NCI-H128 (cell line): Measurements from ENCODE around the gene VAPB.

Experiments used
- DNase-seq: peaks from one replicate; lab custom pipeline; 2025; ENCODE audit not compliant: unreplicated experiment; lab: John Stamatoyannopoulos, UW

Gene VAPB

DNA sequence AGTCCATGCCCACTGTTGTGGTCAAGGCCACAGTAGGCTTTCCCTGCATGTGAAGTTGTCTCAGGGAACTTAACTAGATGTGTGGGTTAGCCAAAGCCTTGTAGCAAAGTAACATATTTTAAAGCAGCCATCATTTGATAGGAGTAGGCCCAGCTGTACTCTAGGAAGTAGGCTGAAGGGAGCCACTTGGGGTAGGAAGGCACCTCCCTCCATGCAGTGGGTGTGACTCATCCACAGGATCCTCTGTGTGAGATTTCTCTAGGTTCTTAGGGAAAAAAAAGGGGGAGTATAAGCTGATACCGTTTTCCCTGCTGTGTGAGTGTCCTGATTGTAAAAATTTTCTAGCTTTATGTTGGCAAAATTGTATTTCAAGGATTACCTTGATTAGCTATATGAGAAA is 44.7 kb downstream of the VAPB start:
- no peak for DNase-seq

DNA sequence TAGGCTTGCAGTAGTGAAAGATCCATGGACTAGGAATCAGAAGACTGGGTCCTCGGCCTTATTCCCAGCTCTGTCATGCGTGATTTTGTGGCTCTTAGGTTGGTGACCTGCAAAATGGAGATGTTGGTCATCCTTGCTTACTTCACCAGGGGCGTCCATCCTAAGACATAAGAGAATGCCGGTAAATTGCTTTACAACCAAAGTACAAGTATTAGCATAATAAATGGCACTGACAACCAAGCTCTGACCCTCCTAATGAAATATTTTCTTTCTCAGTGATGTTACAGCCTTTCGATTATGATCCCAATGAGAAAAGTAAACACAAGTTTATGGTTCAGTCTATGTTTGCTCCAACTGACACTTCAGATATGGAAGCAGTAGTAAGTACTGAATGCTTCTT is 45.3 kb downstream of the VAPB start:
- no peak for DNase-seq

DNA sequence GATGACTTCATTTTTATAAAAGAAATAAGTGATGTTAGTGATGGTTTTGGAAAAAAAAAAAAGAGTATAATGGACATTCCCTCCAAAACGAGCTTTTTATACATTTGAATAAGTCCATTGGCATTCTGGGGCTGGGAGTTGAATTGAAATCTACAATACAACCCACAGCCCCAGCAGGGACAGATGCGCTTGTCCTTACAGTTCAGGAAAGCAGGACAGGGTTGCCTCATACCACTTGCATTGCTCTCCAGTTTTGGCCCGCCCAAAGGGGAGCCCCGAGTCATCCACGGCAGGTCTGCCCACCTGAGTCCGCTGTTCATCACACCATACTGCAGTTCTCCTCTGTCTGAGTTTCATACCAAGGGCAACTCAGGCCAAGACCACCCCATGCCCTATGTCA is 46.2 kb downstream of the VAPB start:
- no peak for DNase-seq

DNA sequence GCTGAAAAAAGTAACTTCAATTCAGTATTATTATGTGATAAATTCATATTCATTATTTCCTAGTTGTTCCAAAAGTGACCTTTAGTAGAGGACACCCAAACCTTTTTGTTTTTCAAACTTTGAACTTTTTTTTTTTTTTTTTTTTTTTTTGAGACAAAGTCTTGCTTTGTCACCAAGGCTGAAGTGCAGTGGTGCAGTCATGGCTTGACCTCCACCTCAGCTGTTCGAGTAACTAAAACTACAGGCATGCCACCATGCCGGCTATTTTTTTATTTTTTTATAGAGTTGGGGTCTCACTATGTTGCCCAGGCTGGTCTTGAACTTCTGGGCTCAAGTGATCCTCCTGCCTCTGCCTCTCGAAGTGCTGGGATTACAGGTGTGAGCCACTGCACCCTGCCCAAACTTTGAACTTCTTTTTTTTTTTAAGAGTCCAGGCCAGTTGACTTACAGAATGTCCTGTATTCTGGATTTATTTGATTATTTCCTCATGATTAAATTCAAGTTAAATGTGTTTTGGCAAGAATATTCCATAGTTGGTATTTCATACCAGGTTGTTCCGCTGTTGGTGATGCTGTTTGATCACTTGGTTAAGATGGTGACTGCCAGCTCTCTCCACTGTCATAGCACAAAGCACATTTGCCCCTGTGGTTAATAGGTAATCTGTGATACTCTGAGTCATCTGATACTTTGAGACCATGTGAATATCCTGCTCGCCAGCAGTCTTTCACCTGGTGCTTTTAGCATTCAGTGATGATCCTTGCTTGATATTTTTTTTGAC is 48.0 kb downstream of the VAPB start:
- no peak for DNase-seq

DNA sequence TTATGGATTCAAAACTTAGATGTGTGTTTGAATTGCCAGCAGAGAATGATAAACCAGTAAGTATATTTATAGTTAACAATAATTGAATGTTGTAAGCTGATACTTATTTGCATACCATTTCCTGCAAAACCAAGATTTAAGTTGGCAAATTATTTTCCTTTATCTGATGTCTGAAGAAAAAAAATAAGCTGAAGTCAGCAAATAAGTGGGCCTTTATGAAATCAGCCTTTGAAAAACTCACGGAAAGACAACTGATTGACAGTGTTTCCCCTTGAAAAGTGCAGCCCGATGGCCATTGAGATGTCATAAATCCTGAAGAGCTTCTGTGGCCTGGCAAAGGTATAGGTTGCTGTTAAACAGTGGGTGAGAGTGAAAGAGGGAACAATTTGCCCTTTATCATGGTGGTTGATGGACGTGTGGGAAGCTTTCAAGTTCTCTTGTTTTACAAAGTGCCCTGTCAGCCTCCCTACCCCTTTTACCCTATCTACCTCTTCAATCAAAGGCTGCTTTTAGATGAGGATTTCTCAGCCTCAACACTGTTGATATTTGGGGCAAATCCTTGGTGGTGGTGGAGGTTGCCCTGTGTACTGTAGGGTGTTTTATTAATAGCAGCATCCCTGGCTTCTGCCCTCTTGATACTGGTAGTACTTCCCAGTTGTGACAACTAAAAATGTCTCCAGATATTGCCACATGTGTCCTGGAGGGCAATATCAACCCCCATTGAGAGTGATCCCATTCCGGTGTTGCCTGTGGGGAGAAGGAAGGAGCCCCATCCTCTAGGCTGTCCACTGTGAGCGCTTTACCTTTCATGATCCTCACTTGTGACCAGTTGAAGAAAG is 50.2 kb downstream of the VAPB start:
- no peak for DNase-seq

DNA sequence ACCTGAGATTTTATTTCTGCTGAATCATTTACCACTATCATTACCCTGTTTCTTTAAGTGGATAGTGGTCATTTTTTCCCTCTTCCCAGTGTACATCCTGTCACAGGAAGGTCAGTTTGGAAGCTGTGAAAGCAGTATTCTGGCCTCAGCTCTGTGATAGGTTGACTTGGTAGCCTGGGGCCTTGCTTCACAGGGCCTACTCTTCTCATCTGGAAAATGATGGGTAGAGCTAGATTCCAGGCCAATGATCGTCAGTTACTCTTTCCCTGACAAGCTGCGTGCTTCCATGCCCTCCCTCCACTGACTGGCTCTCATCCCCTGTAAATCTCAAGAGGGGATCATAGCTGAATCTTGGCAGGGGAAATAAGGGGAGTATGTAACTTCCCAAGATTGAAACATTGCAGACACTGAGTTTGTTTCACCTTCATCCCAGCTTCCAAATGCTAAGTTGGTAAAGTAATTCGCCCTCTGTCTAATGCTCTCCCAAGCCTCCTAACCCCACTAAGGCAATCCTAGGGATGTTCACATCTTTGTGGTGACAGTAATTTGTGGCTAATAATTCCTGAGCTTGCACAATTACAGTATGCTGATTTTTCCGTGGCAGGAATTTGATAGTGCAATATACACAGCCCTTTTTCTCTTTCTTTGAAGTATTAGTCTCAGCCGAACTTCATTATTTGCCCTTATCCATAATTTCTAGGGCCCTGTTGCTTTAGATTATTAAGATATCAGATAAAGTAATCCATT is 51.2 kb downstream of the VAPB start:
- no peak for DNase-seq

DNA sequence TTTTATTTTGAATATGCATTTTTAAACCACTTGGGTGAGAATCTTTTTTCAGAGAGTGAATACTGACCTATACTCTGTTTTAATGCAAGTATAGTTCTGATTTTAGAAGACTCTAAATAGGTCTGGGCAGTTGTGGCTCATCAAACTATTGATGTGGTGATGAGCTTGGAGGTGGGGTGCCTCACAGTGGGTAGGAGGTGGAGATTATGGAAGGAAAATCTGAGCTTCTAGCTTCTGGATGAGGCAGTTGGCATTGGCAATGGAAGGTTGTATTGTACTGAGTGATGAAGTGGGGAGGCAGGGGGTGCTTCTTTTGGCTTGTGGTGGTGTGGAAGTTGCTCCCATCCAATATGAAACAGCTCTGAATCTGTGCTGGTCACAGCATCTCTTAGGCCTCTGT is 52.7 kb downstream of the VAPB start:
- DNase-seq, result no peak

DNA sequence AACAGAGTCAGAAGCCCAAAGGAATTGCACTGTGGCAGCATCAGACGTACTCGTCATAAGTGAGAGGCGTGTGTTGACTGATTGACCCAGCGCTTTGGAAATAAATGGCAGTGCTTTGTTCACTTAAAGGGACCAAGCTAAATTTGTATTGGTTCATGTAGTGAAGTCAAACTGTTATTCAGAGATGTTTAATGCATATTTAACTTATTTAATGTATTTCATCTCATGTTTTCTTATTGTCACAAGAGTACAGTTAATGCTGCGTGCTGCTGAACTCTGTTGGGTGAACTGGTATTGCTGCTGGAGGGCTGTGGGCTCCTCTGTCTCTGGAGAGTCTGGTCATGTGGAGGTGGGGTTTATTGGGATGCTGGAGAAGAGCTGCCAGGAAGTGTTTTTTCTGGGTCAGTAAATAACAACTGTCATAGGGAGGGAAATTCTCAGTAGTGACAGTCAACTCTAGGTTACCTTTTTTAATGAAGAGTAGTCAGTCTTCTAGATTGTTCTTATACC is 55.8 kb downstream of the VAPB start:
- DNase-seq, result no peak

DNA sequence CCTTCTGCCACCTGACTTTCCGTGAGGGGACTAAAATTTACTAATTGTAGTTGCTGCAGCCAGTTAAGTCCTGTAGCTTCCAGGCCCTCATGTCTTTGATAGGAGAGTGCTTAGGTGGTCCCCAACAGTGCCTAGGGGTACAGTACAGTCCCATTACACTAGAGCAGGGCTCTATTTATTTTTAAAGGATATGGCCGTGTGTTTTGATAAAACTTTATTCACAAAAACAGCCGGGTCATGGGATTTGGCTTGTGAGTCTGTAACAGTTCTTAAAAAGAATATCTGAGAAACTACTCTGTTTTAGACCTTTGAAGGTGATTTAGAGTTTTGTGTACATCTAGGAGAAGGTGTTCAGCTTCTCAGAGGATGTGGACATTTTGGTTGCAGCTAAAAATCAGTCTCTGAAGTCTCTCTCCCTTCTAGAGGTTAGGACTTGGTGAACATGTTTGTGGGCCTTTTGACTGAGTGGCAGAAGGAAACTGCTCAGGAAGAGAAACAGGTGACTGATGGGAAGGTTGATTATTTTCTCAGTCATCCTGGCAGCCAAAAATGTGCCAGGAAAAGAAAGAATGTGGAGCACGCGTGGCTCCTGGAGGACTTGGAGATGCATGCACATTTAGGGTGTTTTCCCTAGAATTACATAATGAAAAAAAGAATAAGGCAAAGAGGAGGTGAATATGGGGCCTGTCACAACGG is 57.4 kb downstream of the VAPB start:
- no peak for DNase-seq

DNA sequence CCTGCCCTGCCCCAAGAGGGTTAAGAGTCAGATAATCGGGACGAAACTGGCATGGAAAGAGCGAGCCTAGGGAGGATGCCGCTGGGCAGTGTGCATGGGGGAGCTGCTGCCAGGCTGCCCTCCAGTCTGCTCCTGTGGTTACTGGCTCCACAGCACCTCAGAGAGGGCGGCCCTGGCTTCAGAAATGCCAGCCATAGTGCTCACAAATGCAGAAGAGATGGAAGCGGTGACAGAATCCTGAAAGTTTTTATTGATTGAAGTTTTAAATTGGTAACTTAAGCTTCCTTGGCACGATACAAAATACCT is 57.9 kb downstream of the VAPB start:
- DNase-seq, result no peak

DNA sequence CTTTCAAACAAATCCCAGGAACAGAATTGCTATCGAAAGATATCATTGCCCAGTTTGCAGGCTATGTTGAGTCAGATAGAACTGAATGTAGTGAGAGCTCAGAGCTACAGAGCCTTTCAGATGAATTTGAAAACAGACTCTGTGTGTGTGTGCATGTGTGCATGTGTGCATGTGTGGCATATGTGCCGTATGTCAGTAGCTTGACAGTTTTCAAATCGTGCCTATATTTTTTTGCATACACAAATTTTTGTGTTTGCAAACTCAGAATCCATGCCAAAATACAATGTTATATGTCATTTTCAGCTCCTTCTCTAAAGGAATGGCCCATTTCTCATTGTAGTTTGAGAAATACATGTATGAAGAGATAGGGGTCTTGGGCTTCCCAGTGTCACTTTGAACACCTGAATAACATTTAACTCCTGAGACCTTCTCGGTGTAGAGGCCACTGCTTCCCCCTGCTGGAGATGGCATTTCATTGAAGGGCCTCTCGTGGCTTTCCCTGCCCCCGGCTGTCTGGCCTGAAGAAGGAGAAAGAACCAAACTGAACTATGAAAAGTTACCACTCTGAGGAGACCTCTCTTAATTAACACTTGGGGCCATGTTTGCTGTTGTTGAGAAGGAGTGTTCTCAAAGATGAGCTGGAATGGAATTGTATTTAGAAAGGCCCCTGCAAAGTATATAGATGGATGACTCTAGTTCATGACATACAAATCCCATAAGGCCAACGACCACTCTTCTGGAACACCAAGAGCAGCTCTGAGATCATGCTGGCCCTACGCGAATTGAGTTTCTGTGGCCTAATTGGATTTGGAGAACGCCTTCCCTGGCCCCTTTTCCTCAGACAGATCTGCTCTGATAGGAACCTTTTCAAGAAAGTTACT is 58.7 kb downstream of the VAPB start:
- peak; percentile 5 for DNase-seq

DNA sequence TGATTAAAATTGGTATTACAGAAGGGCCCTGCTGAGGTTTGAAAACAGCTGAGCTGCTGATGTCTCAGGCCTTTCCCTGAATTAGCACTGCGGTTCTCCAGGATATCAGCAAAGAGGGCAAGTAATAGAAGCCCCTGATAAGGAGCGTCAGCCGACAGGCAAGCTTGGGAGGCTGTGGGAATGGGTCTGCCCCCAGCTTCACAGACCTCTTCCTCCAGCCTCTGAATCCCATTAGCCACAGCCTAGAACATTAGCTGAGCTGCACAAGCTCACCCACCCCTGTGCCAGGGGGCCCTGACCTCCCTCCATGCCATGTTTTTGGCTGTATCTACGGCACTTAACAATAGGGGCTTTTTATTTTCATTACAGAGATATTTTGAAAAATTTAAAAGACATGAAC is 59.9 kb downstream of the VAPB start:
- DNase-seq, result no peak

DNA sequence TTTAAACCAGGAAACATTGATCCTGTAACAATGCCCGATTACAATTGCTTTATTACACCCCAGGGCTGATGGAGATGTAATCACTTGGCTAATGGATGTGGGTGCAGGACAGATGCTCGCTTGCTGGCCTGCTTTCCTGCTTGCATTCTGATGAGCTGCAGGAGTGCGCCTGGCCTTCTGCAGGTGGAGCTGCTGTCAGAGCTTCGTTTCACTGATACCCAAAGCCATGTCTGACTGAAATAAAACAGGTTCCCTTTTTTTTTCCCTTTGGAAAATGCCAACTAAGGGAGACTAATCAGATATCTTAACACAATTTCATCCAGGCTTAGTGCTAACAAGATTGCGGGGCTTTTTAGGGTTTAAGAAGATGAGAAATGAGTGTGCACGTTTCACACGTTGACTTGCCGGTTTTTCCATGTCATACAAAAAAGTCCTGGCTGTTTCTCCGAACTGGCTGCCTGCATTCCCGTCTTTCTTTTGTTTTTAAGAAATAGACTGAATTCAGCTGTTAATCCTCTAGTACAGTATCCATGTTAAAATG is 60.7 kb downstream of the VAPB start:
- no peak for DNase-seq

DNA sequence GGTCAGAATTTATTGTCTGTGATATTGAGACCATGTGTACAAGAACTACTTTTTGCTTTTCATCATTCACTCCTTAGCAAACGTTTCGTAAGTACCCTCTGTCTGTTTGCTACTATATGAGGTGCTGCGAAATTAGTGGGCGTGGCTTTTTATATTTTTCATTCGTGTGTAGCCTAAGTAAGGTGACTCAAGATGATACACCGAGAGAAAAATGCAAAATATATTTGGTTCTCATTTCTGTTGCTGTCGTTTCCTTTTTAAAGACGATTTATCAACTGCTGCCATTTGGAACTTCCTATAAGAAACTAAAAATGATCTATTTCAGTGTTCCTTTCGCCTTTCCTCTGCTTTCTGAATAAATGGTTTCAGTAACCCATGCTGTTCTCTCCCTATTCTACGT is 61.2 kb downstream of the VAPB start:
- DNase-seq, result no peak

DNA sequence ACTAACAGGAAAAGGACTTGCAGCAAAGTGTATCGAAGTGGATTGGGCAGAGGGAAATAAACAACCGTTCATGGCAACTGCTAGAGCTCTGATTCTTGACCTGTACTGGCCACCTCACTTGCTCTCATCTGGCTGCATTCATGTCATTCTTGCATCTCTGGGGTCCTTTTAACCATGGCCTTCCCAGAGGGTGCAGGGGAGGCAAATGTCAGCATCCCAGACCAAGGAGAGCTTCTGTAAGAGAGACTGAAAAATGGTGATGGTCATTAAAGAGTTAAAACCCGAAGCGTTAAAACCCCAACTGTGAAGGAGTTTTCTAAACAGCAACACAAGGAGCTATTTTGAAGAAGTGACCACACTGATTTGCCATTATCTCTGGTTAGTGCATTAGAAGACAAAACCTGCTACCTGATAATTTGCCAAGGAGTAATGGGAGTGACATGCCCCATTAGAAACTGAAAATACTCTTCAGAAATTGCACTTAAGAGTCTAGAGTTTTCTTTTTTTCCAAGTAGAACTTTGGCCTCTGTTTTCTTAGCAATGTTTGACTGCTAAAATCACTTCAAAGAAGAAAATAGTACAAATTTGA is 63.7 kb downstream of the VAPB start:
- no peak for DNase-seq

DNA sequence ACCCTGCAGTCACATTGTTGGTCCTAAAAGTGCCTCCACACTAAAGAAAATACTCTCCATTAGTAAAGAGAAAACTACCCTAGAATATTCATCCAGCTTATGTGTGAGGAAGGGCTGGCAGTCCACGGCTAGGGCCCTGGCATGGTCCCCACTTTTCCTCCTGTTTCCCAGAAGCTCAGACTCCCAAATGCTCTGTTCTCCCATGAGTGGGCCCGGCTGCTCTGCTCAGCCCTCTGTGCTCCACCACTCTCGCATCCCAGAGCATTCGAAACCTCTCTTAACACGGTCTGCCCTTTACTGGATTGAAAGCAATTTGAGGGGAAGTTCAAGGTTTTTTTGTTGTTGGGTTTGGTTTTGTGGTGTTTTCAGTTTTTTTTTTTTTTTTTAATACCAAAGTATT is 64.4 kb downstream of the VAPB start:
- no peak for DNase-seq

DNA sequence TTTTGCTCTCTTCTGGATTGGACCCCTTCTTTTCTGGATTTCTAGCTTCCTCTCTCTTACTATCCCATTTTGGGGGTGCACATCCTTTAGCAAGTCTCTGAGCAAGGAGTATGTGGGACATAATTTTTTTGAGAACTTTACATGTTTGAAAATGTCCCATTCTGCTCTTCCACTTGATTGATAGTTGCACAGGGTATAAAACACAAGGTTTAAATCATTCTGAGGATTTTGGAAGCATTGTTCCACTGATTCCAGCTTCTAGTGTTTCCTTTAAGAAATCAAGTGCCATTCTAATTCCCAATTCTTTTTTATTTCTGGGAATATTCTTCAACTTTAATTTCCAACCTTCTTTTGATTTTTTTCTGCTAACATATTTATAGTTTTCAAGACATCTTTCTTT is 65.4 kb downstream of the VAPB start:
- no peak for DNase-seq

DNA sequence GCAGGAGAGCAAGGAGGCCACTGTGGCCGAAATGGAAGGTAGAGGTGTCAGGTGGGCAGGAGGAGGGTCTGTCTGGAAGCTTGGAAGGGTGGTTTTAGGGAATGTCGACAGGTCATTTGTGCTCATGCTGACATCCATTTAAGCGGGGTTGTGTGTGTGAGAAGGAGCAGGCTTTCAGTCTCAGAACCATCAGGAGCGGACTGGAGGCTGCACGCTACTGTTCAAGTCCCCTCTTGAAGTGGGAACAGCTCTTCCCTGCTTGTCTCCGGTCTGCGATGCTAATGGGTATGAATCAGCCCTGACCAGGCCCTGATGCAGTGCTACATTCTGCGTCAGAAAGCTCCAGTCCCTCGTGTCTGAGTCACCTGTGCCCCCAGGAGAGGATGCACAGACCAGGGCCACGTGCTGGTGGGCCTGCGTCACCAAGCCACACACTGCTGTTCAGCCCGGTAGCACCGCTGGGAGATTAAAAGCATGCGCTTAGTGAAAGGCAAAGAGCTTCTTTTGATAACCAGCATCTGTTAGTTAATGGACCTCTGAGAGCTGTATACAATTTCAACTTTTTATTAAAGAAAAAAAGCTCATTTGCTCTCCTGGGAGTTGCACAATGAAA is 68.2 kb downstream of the VAPB start:
- DNase-seq, result peak; percentile 93
